Measurements from ENCODE around the gene NLGN3. TPM values are rescaled to one million over a fixed set of nuclear protein-coding genes. Genes with fewer than 3 reads are reported as not detected.

The NLGN3 gene
- total and polyA plus RNA-seq, 7 experiments from 2014 or later: 0.09 to 4.6 (median 2.9) TPM

DNA sequence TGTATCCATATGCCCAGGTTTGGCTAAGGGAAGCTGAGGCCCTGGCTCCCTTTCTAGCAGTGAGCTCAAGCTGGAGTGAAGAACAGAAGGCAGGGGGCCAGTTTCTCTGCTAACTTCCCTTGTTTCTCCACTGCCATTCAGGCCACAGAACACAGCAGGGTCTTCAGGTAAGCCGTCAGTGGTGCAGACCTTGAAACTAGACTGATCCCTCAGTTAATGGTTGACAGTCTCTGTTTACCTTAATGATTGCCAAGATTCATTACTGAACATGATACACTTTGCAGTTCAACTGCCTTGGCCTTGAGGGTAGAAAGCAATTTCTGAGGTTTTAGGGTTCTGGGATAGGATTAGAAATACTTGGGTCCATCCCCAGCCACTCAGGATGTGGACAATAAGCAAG, 69.5 kb downstream of the NLGN3 start:
- H3K4me1 ChIP-seq (ENCODE audit: control insufficient read depth in 2 of 2, insufficient read depth in 2 of 2, low read length in 2 of 2): no peaks in the 10 kb centered on the region
- ATAC-seq (no peak), DNase-seq (no peak)
- no peaks in the 10 kb centered on the region for H3K9me3 ChIP-seq (ENCODE audit: control insufficient read depth in 2 of 3, low read length in 3 of 3)
- no peak overlapping the region for H3K27ac ChIP-seq (ENCODE audit: low read depth, low read length)
- H3K36me3 ChIP-seq (ENCODE audit: control insufficient read depth in 2 of 3, insufficient read depth in 3 of 3, low read length in 3 of 3): no peaks in the 10 kb centered on the region
- peaks cover 0 to 6% (median 3%) of the 10 kb centered on the region in 7 donors for H3K4me1 Mint-ChIP-seq
- POLR2A ChIA-PET: no interaction called here
- H3K4me3 Mint-ChIP-seq: no peak overlapping the region
- H3K4me3 ChIP-seq (ENCODE audit: low read length): no peak overlapping the region
- no peak overlapping the region for H3K27ac Mint-ChIP-seq
- peaks cover 0 to 6% (median 0%) of the 10 kb centered on the region in 5 donors for H3K27me3 Mint-ChIP-seq
- no peaks in the 10 kb centered on the region for H3K27me3 ChIP-seq (ENCODE audit: control insufficient read depth in 2 of 2, insufficient read depth in 2 of 2, low read length in 2 of 2)
- CTCF ChIA-PET: no interaction called here
- H3K9me3 Mint-ChIP-seq: peaks cover 0 to 2% (median 0%) of the 10 kb centered on the region in 11 donors
- intact Hi-C loops (cut with micrococcal nuclease): no loop called here
- no peaks in the 10 kb centered on the region for H3K36me3 Mint-ChIP-seq

DNA sequence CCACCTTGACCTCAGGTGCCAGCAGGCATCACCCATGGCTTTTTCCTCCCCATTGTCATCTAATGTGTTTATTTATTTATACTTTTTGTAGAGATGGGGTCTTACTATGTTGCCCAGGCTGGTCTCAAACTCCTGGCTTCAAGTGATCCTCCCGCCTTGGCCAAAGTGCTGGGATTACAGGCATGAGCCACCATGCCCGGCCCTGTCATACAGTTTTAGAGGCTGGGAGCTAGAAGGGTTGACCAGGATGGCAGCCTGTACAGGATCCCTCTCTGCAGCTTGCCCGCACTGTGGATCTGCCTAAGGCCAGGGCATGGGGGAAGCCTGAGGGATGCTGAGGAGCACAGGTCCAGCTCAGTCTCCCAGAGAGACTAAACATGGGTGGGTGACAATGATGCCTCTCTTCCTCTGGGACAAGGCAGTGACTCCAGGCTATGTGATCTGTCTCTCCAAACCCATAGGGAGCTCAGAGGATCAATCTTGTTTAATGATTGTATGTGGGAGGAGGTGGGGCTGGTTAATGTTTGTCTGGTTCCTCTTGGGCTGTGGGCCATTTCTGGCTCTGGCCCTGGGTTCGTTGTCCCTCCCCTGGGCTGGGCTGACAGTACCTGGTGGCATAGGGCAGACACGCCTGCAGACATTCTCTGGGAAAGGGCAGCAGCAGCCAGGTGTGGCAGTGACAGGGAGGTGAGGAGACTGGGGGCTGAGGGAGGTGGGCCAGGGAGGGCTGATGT, 70.1 kb downstream of the NLGN3 start:
- CTCF ChIA-PET: no interaction called here
- POLR2A ChIA-PET: no interaction called here
- peaks cover 0 to 6% (median 3%) of the 10 kb centered on the region in 7 donors for H3K4me1 Mint-ChIP-seq
- no peak overlapping the region for H3K4me3 ChIP-seq (ENCODE audit: low read length)
- H3K9me3 ChIP-seq (ENCODE audit: control insufficient read depth in 2 of 3, low read length in 3 of 3): no peaks in the 10 kb centered on the region
- no peak overlapping the region for H3K27ac Mint-ChIP-seq
- no peak for ATAC-seq
- no peaks in the 10 kb centered on the region for H3K27me3 ChIP-seq (ENCODE audit: control insufficient read depth in 2 of 2, insufficient read depth in 2 of 2, low read length in 2 of 2)
- H3K9me3 Mint-ChIP-seq: peaks cover 0 to 2% (median 0%) of the 10 kb centered on the region in 11 donors
- no peaks in the 10 kb centered on the region for H3K4me1 ChIP-seq (ENCODE audit: control insufficient read depth in 2 of 2, insufficient read depth in 2 of 2, low read length in 2 of 2)
- peaks cover 0 to 3% (median 0%) of the 10 kb centered on the region in 5 donors for H3K27me3 Mint-ChIP-seq
- H3K27ac ChIP-seq (ENCODE audit: low read depth, low read length): no peak overlapping the region
- H3K36me3 ChIP-seq (ENCODE audit: control insufficient read depth in 2 of 3, insufficient read depth in 3 of 3, low read length in 3 of 3): no peaks in the 10 kb centered on the region
- intact Hi-C loops (cut with micrococcal nuclease): no loop called here
- H3K4me3 Mint-ChIP-seq: no peak overlapping the region
- DNase-seq: no peak
- no peaks in the 10 kb centered on the region for H3K36me3 Mint-ChIP-seq

DNA sequence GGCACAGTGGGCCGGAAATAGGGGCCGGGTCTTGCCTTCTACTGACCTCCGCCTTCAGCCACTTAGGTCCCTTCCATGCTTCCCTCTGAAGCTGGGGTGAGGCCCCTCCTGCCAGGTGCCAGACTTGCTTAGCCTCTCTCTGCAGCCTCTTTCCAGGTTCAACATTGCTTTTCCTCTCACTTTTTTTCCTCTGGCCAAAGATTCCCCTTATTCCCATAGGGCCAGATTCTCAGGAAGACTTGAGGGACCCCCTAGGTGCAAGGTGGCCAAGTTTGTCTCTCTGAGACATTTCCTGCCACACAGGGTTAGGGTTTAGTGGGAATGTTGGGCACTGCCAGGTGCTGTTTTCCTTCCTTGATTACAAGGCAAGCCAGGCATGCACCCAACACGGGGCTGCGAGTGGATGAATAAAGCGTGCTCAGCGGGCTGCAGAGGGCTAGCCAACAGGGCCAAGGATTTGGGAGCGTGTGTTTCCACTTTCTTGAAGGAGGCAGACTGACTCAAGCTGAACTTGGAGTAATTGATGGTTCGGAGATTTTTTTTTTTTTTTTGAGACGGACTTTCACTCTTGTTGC, 70.8 kb downstream of the NLGN3 start:
- no peak overlapping the region for H3K27ac Mint-ChIP-seq
- CTCF ChIA-PET: no interaction called here
- intact Hi-C loops (cut with micrococcal nuclease): no loop called here
- H3K4me3 ChIP-seq (ENCODE audit: low read length): no peak overlapping the region
- no peak overlapping the region for H3K27ac ChIP-seq (ENCODE audit: low read depth, low read length)
- no peaks in the 10 kb centered on the region for H3K36me3 ChIP-seq (ENCODE audit: control insufficient read depth in 2 of 3, insufficient read depth in 3 of 3, low read length in 3 of 3)
- no peaks in the 10 kb centered on the region for H3K9me3 ChIP-seq (ENCODE audit: control insufficient read depth in 2 of 3, low read length in 3 of 3)
- ATAC-seq: no peak
- H3K4me1 Mint-ChIP-seq: peaks cover 0 to 6% (median 3%) of the 10 kb centered on the region in 7 donors
- H3K27me3 ChIP-seq (ENCODE audit: control insufficient read depth in 2 of 2, insufficient read depth in 2 of 2, low read length in 2 of 2): no peaks in the 10 kb centered on the region
- peaks cover 0 to 2% (median 0%) of the 10 kb centered on the region in 11 donors for H3K9me3 Mint-ChIP-seq
- POLR2A ChIA-PET: interaction anchor here (1.6 kb wide), 1 partner anchor 151 kb away, joined by 4 read pairs; the partner anchor contains the start of gene TAF1
- DNase-seq: no peak
- H3K27me3 Mint-ChIP-seq: peaks cover 0 to 3% (median 0%) of the 10 kb centered on the region in 5 donors
- no peaks in the 10 kb centered on the region for H3K36me3 Mint-ChIP-seq
- no peak overlapping the region for H3K4me3 Mint-ChIP-seq
- H3K4me1 ChIP-seq (ENCODE audit: control insufficient read depth in 2 of 2, insufficient read depth in 2 of 2, low read length in 2 of 2): no peaks in the 10 kb centered on the region

DNA sequence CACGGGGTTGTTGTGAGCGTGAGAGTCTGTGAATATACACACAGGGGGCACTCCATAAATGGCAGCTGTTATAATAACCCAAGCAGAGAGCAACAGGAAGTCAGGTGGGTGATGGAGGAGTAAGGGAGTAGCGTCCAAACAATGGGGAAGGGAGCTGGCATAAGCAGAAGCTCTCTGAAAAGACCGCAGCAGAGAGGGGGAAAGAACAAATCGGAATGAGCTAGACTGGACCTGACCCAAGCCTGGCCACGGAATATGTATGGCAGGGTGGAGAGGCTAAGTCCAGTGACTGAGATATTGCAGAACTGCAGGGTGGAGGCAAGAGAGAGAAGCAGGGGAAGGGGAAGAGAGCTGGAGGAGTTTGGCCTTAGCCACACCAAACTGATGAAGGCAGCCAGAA, 71.8 kb downstream of the NLGN3 start:
- Mint-ChIP-seq H3K36me3 (no peaks in the 10 kb centered on the region), H3K9me3 (peaks cover 0 to 2% (median 0%) of the 10 kb centered on the region in 11 donors), H3K4me3 (peak overlapping the region in 1 of 10 donors; percentile 46), H3K4me1 (peaks cover 0 to 6% (median 3%) of the 10 kb centered on the region in 7 donors), H3K27ac (peak overlapping the region in 2 of 9 donors; percentile 40 to 51), H3K27me3 (peaks cover 0 to 3% (median 0%) of the 10 kb centered on the region in 5 donors)
- Histone ChIP-seq H3K4me1 (ENCODE audit: control insufficient read depth in 2 of 2, insufficient read depth in 2 of 2, low read length in 2 of 2) (no peaks in the 10 kb centered on the region), H3K27ac (ENCODE audit: low read depth, low read length) (no peak overlapping the region), H3K36me3 (ENCODE audit: control insufficient read depth in 2 of 3, insufficient read depth in 3 of 3, low read length in 3 of 3) (no peaks in the 10 kb centered on the region), H3K4me3 (ENCODE audit: low read length) (no peak overlapping the region), H3K27me3 (ENCODE audit: control insufficient read depth in 2 of 2, insufficient read depth in 2 of 2, low read length in 2 of 2) (no peaks in the 10 kb centered on the region), H3K9me3 (ENCODE audit: control insufficient read depth in 2 of 3, low read length in 3 of 3) (no peaks in the 10 kb centered on the region)
- CTCF ChIA-PET: no interaction called here
- intact Hi-C loops (cut with micrococcal nuclease): no loop called here
- DNase-seq (no peak), ATAC-seq (no peak)
- POLR2A ChIA-PET: interaction anchor here (1.6 kb wide), 1 partner anchor 150 kb away, joined by 4 read pairs; the partner anchor contains the start of gene TAF1

DNA sequence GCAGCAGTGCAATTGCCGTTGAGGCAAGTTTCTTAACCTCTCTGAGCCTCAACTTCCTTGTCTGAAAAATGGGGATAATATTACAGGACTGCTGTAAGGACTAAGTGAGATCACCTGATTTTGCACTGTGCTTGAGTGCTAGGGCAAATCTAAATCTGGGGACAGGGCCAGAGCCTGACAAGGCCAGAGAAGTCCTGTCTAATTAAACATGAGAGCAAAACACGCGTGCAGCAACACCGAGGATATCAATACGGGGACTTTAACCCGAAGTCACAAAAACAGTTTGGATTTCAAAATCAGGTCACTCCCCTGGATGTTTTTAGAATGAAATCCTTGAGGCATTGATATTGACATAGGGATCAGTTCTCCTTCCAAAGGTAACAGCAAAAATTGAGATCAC, 72.7 kb downstream of the NLGN3 start:
- H3K9me3 ChIP-seq (ENCODE audit: control insufficient read depth in 2 of 3, low read length in 3 of 3): no peaks in the 10 kb centered on the region
- H3K36me3 ChIP-seq (ENCODE audit: control insufficient read depth in 2 of 3, insufficient read depth in 3 of 3, low read length in 3 of 3): no peaks in the 10 kb centered on the region
- H3K27me3 ChIP-seq (ENCODE audit: control insufficient read depth in 2 of 2, insufficient read depth in 2 of 2, low read length in 2 of 2): no peaks in the 10 kb centered on the region
- CTCF ChIA-PET: no interaction called here
- H3K9me3 Mint-ChIP-seq: peaks cover 0 to 2% (median 0%) of the 10 kb centered on the region in 11 donors
- intact Hi-C loops (cut with micrococcal nuclease): no loop called here
- ATAC-seq: no peak
- H3K27ac ChIP-seq (ENCODE audit: low read depth, low read length): no peak overlapping the region
- H3K36me3 Mint-ChIP-seq: no peaks in the 10 kb centered on the region
- peaks cover 0 to 3% (median 0%) of the 10 kb centered on the region in 5 donors for H3K27me3 Mint-ChIP-seq
- H3K4me3 ChIP-seq (ENCODE audit: low read length): no peak overlapping the region
- peak overlapping the region in 2 of 9 donors; percentile 5 to 32 for H3K27ac Mint-ChIP-seq
- POLR2A ChIA-PET: interaction anchor here (1.6 kb wide), 1 partner anchor 149 kb away, joined by 4 read pairs; the partner anchor contains the start of gene TAF1
- no peaks in the 10 kb centered on the region for H3K4me1 ChIP-seq (ENCODE audit: control insufficient read depth in 2 of 2, insufficient read depth in 2 of 2, low read length in 2 of 2)
- no peak for DNase-seq
- peaks cover 0 to 6% (median 3%) of the 10 kb centered on the region in 7 donors for H3K4me1 Mint-ChIP-seq
- H3K4me3 Mint-ChIP-seq: no peak overlapping the region
